Mesendoderm (in vitro differentiated cells): ENCODE data around the gene MAP3K4.
A peak's percentile ranks its signal among the peaks of the same experiment; 100 is the strongest.
"Not testable (repeated sequence)": the region's sequence is repeated elsewhere in the genome, so short reads cannot be mapped to it uniquely, and the experiment has no call there.

Source experiments
- DNase-seq: peaks from one replicate; pipeline ENCODE4 v3.0.0; 2013
- H2AK5ac ChIP-seq: 2 replicates; pipeline ENCODE4 v1.6.1; 2013; ENCODE audit warnings: low read length, inconsistent platforms
- H2BK120ac ChIP-seq: 2 replicates; pipeline ENCODE4 v1.6.1; 2013; ENCODE audit warnings: low read depth, mild to moderate bottlenecking, low read length, moderate library complexity, mixed read lengths
- H2BK15ac ChIP-seq: replicated peaks from 2 replicates; pipeline ENCODE4 v1.6.1; 2013; ENCODE audit warnings: low read depth, mild to moderate bottlenecking, moderate library complexity
- H2BK5ac ChIP-seq: 2 replicates; pipeline ENCODE4 v1.6.1; 2013; ENCODE audit warnings: low read length, inconsistent platforms
- H3K18ac ChIP-seq: 2 replicates; pipeline ENCODE4 v1.6.1; 2013; ENCODE audit warnings: mild to moderate bottlenecking, low read length, mixed read lengths
- H3K23ac ChIP-seq: one replicate; pipeline ENCODE4 v1.6.1; 2013; ENCODE audit warnings: low read length
- H3K27ac ChIP-seq: 2 replicates; pipeline ENCODE4 v1.5.1; 2013; ENCODE audit warnings: low read depth, mild to moderate bottlenecking, inconsistent platforms, low read length, moderate library complexity
- H3K27me3 ChIP-seq: 2 replicates; pipeline ENCODE4 v1.6.1; 2013; ENCODE audit warnings: low read length, control low read depth, mild to moderate bottlenecking, inconsistent platforms; ENCODE audit not compliant: insufficient read depth, poor library complexity
- H3K36me3 ChIP-seq: 2 replicates; pipeline ENCODE4 v1.6.1; 2013; ENCODE audit warnings: low read length, inconsistent platforms; ENCODE audit not compliant: control insufficient read depth, insufficient read depth
- H3K4ac ChIP-seq: one replicate; pipeline ENCODE4 v1.6.1; 2013; ENCODE audit warnings: low read depth, mild to moderate bottlenecking, low read length, moderate library complexity
- H3K4me1 ChIP-seq: 2 replicates; pipeline ENCODE4 v1.6.1; 2013; ENCODE audit warnings: low read depth, low read length, inconsistent platforms; ENCODE audit not compliant: control insufficient read depth
- H3K4me2 ChIP-seq: 2 replicates; pipeline ENCODE4 v1.6.1; 2013; ENCODE audit warnings: low read length
- H3K4me3 ChIP-seq: 2 replicates; pipeline ENCODE4 v1.5.1; 2013; ENCODE audit warnings: mild to moderate bottlenecking, low read length
- H3K56ac ChIP-seq: one replicate; pipeline ENCODE4 v1.6.1; 2013; ENCODE audit warnings: low read length
- H3K79me1 ChIP-seq: 2 replicates; pipeline ENCODE4 v1.6.1; 2013; ENCODE audit warnings: low read length, inconsistent platforms
- H3K79me2 ChIP-seq: 2 replicates; pipeline ENCODE4 v1.6.1; 2013; ENCODE audit warnings: mild to moderate bottlenecking, low read length; ENCODE audit not compliant: control insufficient read depth, insufficient read depth
- H3K9ac ChIP-seq: 2 replicates; pipeline ENCODE4 v1.6.1; 2013; ENCODE audit warnings: low read length, inconsistent platforms
- H4K5ac ChIP-seq: one replicate; pipeline ENCODE4 v1.6.1; 2013; ENCODE audit warnings: low read length
- H4K8ac ChIP-seq: one replicate; pipeline ENCODE4 v1.6.1; 2013; ENCODE audit warnings: low read depth, mild to moderate bottlenecking, control low read depth, low read length, moderate library complexity
- WGBS: extraction: QIAGEN DNeasy Blood & Tissue Kit; methylation state at CpG from one replicate; pipeline ENCODE4 v1.1.7; 2013; ENCODE audit warnings: low lambda C conversion rate, missing lambda C conversion rate; ENCODE audit not compliant: insufficient coverage; ENCODE audit errors: extremely low coverage; 5-methylcytosine and 5-hydroxymethylcytosine counted together

The MAP3K4 gene

DNA sequence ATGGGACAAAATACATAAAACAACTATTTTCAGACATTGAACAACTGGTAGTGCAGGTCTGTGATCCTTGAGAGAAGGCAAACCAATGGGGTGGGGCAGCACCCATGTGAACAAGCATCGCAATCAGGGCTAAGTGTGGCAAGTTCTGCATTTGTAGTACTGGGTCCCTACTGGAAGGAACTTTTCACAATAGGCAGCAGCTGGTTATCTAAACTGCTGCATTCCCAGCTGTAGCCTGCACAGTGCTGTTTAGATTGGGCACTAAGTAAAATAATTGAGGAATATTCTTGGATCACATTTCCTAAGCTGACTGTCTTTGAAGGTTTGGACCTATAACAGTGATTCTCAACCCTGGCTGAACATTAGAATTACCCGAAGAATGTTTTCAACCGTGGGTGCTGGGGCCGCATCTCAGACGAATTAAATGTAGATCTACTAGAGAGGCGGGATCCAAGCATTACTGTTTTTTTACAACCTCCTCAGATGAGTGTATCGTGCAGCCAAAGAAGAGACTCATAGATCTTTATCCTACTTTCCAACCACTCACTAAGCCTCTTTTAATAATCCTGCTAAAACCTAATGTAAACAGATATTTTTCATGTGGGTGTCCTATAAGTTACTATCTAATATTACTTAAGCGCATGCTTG is 12.4 kb upstream of the MAP3K4 start:
- H2AK5ac ChIP-seq: no peak overlapping the region
- no peaks in the 10 kb centered on the region for H3K79me2 ChIP-seq
- no peak overlapping the region for H3K56ac ChIP-seq
- no peak overlapping the region for H2BK15ac ChIP-seq
- H2BK120ac ChIP-seq: no peak overlapping the region
- H3K4me1 ChIP-seq: peaks cover 12% of the 10 kb centered on the region
- no peak overlapping the region for H3K4me3 ChIP-seq
- no peak overlapping the region for H4K8ac ChIP-seq
- no peaks in the 10 kb centered on the region for H3K36me3 ChIP-seq
- no peaks in the 10 kb centered on the region for H3K27me3 ChIP-seq
- no CpG with 5 or more reads among the region's 8 CpGs for WGBS
- H4K5ac ChIP-seq: no peak overlapping the region
- H3K27ac ChIP-seq: no peak overlapping the region
- no peak for DNase-seq
- no peak overlapping the region for H3K9ac ChIP-seq
- peak overlapping the region; percentile 13 for H3K18ac ChIP-seq
- no peaks in the 10 kb centered on the region for H3K79me1 ChIP-seq
- no peak overlapping the region for H3K4me2 ChIP-seq
- H3K23ac ChIP-seq: no peak overlapping the region
- H2BK5ac ChIP-seq: no peak overlapping the region
- H3K4ac ChIP-seq: no peak overlapping the region

GRCh38 chr6:160983377-160983948 is 8.1 kb upstream of the MAP3K4 start:
- not testable (repeated sequence) for H3K4me2 ChIP-seq, DNase-seq, H3K27ac ChIP-seq, H4K8ac ChIP-seq, H2BK15ac ChIP-seq, H4K5ac ChIP-seq, H3K4ac ChIP-seq, H2BK5ac ChIP-seq, H2AK5ac ChIP-seq, H3K36me3 ChIP-seq, H3K23ac ChIP-seq, H3K79me1 ChIP-seq, H3K79me2 ChIP-seq, H3K56ac ChIP-seq, H3K18ac ChIP-seq, H3K9ac ChIP-seq, H2BK120ac ChIP-seq, H3K4me1 ChIP-seq, H3K27me3 ChIP-seq, H3K4me3 ChIP-seq
- WGBS: no CpG with 5 or more reads among the region's 3 CpGs

DNA sequence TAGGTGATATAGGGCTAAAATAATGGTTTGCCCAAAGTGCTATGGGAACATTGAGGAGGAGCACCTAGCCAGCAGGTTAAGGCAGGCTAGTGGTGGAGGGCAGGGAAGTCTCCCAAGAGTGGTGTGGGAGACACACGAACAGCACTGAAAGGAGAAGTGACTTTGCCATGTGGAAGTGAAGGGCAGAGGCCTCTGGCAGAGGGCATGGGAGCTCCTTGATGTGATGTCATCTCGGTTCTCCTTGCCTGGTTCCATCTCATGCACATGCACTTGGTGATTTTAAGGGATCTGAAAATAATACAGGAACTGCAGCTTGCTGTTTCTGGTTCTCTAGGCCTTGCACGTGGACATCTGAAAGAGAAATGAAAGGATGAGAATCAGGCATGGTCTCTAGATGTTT is 4.7 kb upstream of the MAP3K4 start:
- Histone ChIP-seq H2BK15ac (no peak overlapping the region), H3K23ac (no peak overlapping the region), H3K9ac (no peak overlapping the region), H3K79me2 (no peaks in the 10 kb centered on the region), H3K79me1 (no peaks in the 10 kb centered on the region), H3K36me3 (no peaks in the 10 kb centered on the region), H4K8ac (no peak overlapping the region), H2BK120ac (no peak overlapping the region), H3K4me2 (no peak overlapping the region), H2AK5ac (no peak overlapping the region), H2BK5ac (no peak overlapping the region), H3K56ac (no peak overlapping the region), H3K4ac (no peak overlapping the region), H4K5ac (no peak overlapping the region), H3K4me1 (no peaks in the 10 kb centered on the region), H3K18ac (no peak overlapping the region), H3K27me3 (no peaks in the 10 kb centered on the region), H3K27ac (no peak overlapping the region), H3K4me3 (no peak overlapping the region)
- WGBS: no CpG with 5 or more reads among the region's 3 CpGs
- no peak for DNase-seq

DNA sequence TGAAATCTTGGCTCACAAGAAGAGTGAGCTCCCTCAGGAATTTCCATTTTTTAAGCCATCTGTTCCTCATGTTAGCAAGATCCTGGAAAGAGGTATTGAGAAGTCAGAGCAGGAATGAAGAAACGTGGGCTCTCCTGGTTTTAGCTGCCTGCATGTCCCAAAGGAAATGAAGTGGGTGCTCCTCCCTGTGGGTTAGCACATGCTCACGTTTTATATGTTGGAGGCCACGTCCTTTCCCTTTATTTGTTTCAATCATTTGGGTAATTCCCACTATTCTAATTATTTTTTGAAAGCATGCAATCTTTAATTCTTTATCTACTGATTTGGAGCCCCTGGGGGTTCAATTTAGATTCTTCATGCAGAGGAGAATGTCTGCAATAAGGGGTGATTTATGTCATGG is 4.3 kb upstream of the MAP3K4 start:
- no peaks in the 10 kb centered on the region for H3K79me1 ChIP-seq
- no peak overlapping the region for H3K4me2 ChIP-seq
- H2BK120ac ChIP-seq: no peak overlapping the region
- no peak overlapping the region for H3K27ac ChIP-seq
- no peak overlapping the region for H4K8ac ChIP-seq
- no peak overlapping the region for H2BK5ac ChIP-seq
- H3K18ac ChIP-seq: no peak overlapping the region
- no peak overlapping the region for H3K4me3 ChIP-seq
- DNase-seq: no peak
- no peaks in the 10 kb centered on the region for H3K4me1 ChIP-seq
- H3K23ac ChIP-seq: no peak overlapping the region
- H3K27me3 ChIP-seq: no peaks in the 10 kb centered on the region
- H3K79me2 ChIP-seq: peaks cover 3% of the 10 kb centered on the region
- WGBS: no CpG with 5 or more reads among the region's 3 CpGs
- no peaks in the 10 kb centered on the region for H3K36me3 ChIP-seq
- no peak overlapping the region for H3K4ac ChIP-seq
- no peak overlapping the region for H3K9ac ChIP-seq
- H2AK5ac ChIP-seq: no peak overlapping the region
- H3K56ac ChIP-seq: no peak overlapping the region
- H4K5ac ChIP-seq: no peak overlapping the region
- H2BK15ac ChIP-seq: no peak overlapping the region

DNA sequence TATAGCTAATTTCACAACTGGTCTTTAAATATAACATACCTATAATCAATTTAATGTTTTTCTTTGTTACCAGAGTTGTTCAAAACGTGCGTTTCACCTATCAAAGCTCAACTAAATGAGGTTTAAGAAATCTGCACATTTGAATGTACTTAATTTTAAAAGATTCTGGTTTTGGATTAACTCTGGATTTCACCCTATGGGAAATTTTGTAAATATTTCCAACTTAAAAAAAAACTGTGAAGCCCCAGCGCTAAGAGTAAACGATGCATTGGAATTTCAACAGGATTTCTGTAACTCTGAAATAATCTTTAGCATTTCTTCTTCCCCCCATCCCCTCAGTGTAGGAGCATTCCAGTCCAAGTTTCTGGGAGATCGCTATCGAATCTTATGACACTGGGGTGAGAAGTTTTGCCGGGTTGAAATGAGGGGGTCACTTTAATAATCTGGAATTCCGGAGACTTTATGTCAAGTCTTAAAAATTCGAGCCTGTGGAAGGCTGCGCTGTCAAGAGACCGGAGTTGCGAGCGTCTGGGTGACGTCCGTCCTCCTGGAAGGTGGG is 643 bp upstream of the MAP3K4 start:
- no peak for DNase-seq
- Histone ChIP-seq H3K4me3 (peak overlapping the region; percentile 7), H3K36me3 (no peaks in the 10 kb centered on the region), H4K5ac (no peak overlapping the region), H3K79me2 (peaks cover 29% of the 10 kb centered on the region), H3K27ac (peak overlapping the region; percentile 91), H3K18ac (peak overlapping the region; percentile 86), H3K9ac (peak overlapping the region; percentile 99), H3K27me3 (no peaks in the 10 kb centered on the region), H3K4me1 (peaks cover 2% of the 10 kb centered on the region), H4K8ac (no peak overlapping the region), H3K56ac (peak overlapping the region; percentile 95), H3K79me1 (peaks cover 6% of the 10 kb centered on the region), H2BK5ac (no peak overlapping the region), H2BK15ac (no peak overlapping the region), H3K4me2 (peak overlapping the region; percentile 7), H3K23ac (no peak overlapping the region), H2BK120ac (peak overlapping the region; percentile 65), H2AK5ac (no peak overlapping the region), H3K4ac (peak overlapping the region; percentile 88)
- WGBS: no CpG with 5 or more reads among the region's 15 CpGs
